Measurements from ENCODE around the gene RNU6-9.

The RNU6-9 gene

DNA sequence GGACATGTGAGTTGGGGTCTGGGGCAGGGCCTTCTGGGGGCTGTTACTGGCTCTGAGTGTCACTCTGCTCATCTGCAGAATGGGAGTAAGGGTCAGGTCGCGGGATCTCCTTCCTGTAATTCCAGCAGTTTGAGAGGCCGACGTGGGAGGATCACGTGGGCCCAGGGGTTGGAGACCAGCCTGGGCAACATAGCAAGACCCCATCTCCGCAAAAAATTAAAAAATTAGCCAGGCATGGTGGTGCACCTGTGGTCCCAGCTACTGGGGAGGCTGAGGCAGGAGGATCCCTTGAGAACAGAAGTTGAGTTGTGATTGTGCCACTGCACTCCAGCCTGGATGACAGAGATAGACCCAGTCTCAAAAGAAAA, 36.6 kb downstream of the RNU6-9 start:
- no peak overlapping the region for H3K4me3 ChIP-seq (ENCODE audit: low read length)
- H3K4me2 ChIP-seq (ENCODE audit: low read depth, low read length): no peak overlapping the region
- no peaks in the 10 kb centered on the region for H3K9me3 ChIP-seq (replicated peaks; ENCODE audit: insufficient read depth, low read length)
- H2AFZ ChIP-seq (ENCODE audit: low read length): no peak overlapping the region
- H3K27ac ChIP-seq (ENCODE audit: low read length): no peak overlapping the region
- no peak for TF ChIP-seq EZH2phosphoT487 (IDR thresholded peaks at IDR 0.05; ENCODE audit: low read length)
- TF ChIP-seq, protein P1, sequence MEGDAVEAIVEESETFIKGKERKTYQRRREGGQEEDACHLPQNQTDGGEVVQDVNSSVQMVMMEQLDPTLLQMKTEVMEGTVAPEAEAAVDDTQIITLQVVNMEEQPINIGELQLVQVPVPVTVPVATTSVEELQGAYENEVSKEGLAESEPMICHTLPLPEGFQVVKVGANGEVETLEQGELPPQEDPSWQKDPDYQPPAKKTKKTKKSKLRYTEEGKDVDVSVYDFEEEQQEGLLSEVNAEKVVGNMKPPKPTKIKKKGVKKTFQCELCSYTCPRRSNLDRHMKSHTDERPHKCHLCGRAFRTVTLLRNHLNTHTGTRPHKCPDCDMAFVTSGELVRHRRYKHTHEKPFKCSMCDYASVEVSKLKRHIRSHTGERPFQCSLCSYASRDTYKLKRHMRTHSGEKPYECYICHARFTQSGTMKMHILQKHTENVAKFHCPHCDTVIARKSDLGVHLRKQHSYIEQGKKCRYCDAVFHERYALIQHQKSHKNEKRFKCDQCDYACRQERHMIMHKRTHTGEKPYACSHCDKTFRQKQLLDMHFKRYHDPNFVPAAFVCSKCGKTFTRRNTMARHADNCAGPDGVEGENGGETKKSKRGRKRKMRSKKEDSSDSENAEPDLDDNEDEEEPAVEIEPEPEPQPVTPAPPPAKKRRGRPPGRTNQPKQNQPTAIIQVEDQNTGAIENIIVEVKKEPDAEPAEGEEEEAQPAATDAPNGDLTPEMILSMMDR (IDR thresholded peaks at IDR 0.05; ENCODE audit: low read length): no peak
- TF ChIP-seq EZH2 (optimal IDR thresholded peaks at IDR 0.05; ENCODE audit: low read depth, low read length): no peak
- H3K9ac ChIP-seq (ENCODE audit: low read length): no peak overlapping the region
- H3K4me1 ChIP-seq (ENCODE audit: low read length): no peaks in the 10 kb centered on the region
- peaks cover 9% of the 10 kb centered on the region; the same call in 1 of the 2 replicates for H3F3A ChIP-seq (ENCODE audit: insufficient read depth, low read length)
- H3K79me2 ChIP-seq (ENCODE audit: low read length): peaks cover 51% of the 10 kb centered on the region
- H3K27me3 ChIP-seq (replicated peaks; ENCODE audit: insufficient read depth, low read length): no peaks in the 10 kb centered on the region
- no peaks in the 10 kb centered on the region for H4K20me1 ChIP-seq (ENCODE audit: insufficient read depth, low read length)
- DNase-seq: no peak
- no peaks in the 10 kb centered on the region for H3K9me2 ChIP-seq (replicated peaks; ENCODE audit: insufficient read depth, low read length)
- no peaks in the 10 kb centered on the region for H3K36me3 ChIP-seq (replicated peaks; ENCODE audit: insufficient read depth, low read length)

GRCh38 chr19:931860-932647, 38.8 kb downstream of the RNU6-9 start:
- no peak for DNase-seq
- no peaks in the 10 kb centered on the region for H3K9me2 ChIP-seq (replicated peaks; ENCODE audit: insufficient read depth, low read length)
- H3K36me3 ChIP-seq (replicated peaks; ENCODE audit: insufficient read depth, low read length): no peaks in the 10 kb centered on the region
- no peaks in the 10 kb centered on the region for H3K4me1 ChIP-seq (ENCODE audit: low read length)
- H3K27me3 ChIP-seq (replicated peaks; ENCODE audit: insufficient read depth, low read length): no peaks in the 10 kb centered on the region
- H3K4me3 ChIP-seq (ENCODE audit: low read length): no peak overlapping the region
- no peak overlapping the region for H3K9ac ChIP-seq (ENCODE audit: low read length)
- no peaks in the 10 kb centered on the region for H3F3A ChIP-seq (ENCODE audit: insufficient read depth, low read length)
- TF ChIP-seq EZH2phosphoT487 (IDR thresholded peaks at IDR 0.05; ENCODE audit: low read length) (no peak), EZH2 (optimal IDR thresholded peaks at IDR 0.05; ENCODE audit: low read depth, low read length) (no peak)
- TF ChIP-seq, protein P1 (IDR thresholded peaks at IDR 0.05; ENCODE audit: low read length): no peak
- H4K20me1 ChIP-seq (ENCODE audit: insufficient read depth, low read length): no peaks in the 10 kb centered on the region
- H3K27ac ChIP-seq (ENCODE audit: low read length): no peak overlapping the region
- peaks cover 46% of the 10 kb centered on the region for H3K79me2 ChIP-seq (ENCODE audit: low read length)
- no peak overlapping the region for H3K4me2 ChIP-seq (ENCODE audit: low read depth, low read length)
- no peak overlapping the region for H2AFZ ChIP-seq (ENCODE audit: low read length)
- no peaks in the 10 kb centered on the region for H3K9me3 ChIP-seq (replicated peaks; ENCODE audit: insufficient read depth, low read length)

GRCh38 chr19:932648-933552, 39.6 kb downstream of the RNU6-9 start:
- Histone ChIP-seq H3K9me2 (replicated peaks; ENCODE audit: insufficient read depth, low read length) (no peaks in the 10 kb centered on the region), H2AFZ (ENCODE audit: low read length) (no peak overlapping the region), H3K4me3 (ENCODE audit: low read length) (no peak overlapping the region), H3K27ac (ENCODE audit: low read length) (no peak overlapping the region), H3K27me3 (replicated peaks; ENCODE audit: insufficient read depth, low read length) (no peaks in the 10 kb centered on the region), H3K4me2 (ENCODE audit: low read depth, low read length) (no peak overlapping the region), H3F3A (ENCODE audit: insufficient read depth, low read length) (no peaks in the 10 kb centered on the region), H3K9ac (ENCODE audit: low read length) (no peak overlapping the region), H3K79me2 (ENCODE audit: low read length) (peaks cover 43% of the 10 kb centered on the region), H4K20me1 (ENCODE audit: insufficient read depth, low read length) (no peaks in the 10 kb centered on the region), H3K36me3 (replicated peaks; ENCODE audit: insufficient read depth, low read length) (no peaks in the 10 kb centered on the region), H3K4me1 (ENCODE audit: low read length) (no peaks in the 10 kb centered on the region), H3K9me3 (replicated peaks; ENCODE audit: insufficient read depth, low read length) (no peaks in the 10 kb centered on the region)
- DNase-seq: no peak
- TF ChIP-seq EZH2phosphoT487 (IDR thresholded peaks at IDR 0.05; ENCODE audit: low read length) (no peak), EZH2 (optimal IDR thresholded peaks at IDR 0.05; ENCODE audit: low read depth, low read length) (no peak)
- TF ChIP-seq, protein P1 (IDR thresholded peaks at IDR 0.05; ENCODE audit: low read length): no peak
